Panc1 (cell line): ENCODE data around the gene KIAA1143. TPM values are rescaled to one million over a fixed set of nuclear protein-coding genes. Genes with fewer than 3 reads are reported as not detected.

Experiments used
- ATAC-seq: fragments of 200-7000 bp; cut with Tn5 transposase; 2 replicates; pipeline ENCODE4 v1.9.1; 2020; ENCODE audit warnings: mild to moderate bottlenecking, moderate library complexity
- BruUV-seq: library from RNA; stranded (reverse); fragments of 400-500 nt; replicated peaks from 2 replicates; lab custom pipeline; 2021; lab: Mats Ljungman, UMichigan
- CTCF ChIA-PET: fragments of 300-600 bp; sonication (Branson Sonifier 250); formaldehyde crosslinking; loops from one replicate; lab custom pipeline; 2022; ENCODE audit warnings: antibody characterized with exemption; lab: Charles Lee
- POLR2A ChIA-PET: fragments of 300-600 bp; sonication (Branson Sonifier 250); formaldehyde crosslinking; loops from one replicate; lab custom pipeline; 2022; ENCODE audit warnings: antibody characterized with exemption; lab: Charles Lee
- DNase-seq: peaks from one replicate; pipeline ENCODE4 v3.0.0-alpha.2; 2010; ENCODE audit warnings: low read depth, low spot score
- H3K27ac ChIP-seq: 2 replicates; pipeline ENCODE4 v1.5.1; 2011; ENCODE audit warnings: mild to moderate bottlenecking, low read length, inconsistent platforms
- H3K27me3 ChIP-seq: fragments of 200-500 bp; sonication (Bioruptor generic); 2 replicates; pipeline ENCODE4 v1.6.0; 2014; ENCODE audit warnings: low read length, inconsistent platforms; ENCODE audit not compliant: control insufficient read depth, insufficient read depth
- H3K36me3 ChIP-seq: fragments of 200-500 bp; sonication (Bioruptor generic); 2 replicates; pipeline ENCODE4 v1.5.1; 2014; ENCODE audit warnings: inconsistent platforms, mild to moderate bottlenecking, low read length, moderate library complexity; ENCODE audit not compliant: control insufficient read depth, insufficient read depth
- H3K4me1 ChIP-seq: 2 replicates; pipeline ENCODE4 v1.5.1; 2011; ENCODE audit warnings: inconsistent platforms, mild to moderate bottlenecking, low read length, moderate library complexity; ENCODE audit not compliant: control insufficient read depth, insufficient read depth
- H3K4me3 ChIP-seq, 2 experiments: 2 replicates each; pipeline ENCODE4 v1.5.1; 2011 to 2012; ENCODE audit warnings: low read depth in 2 of 2, low read length in 2 of 2, mild to moderate bottlenecking in 2 of 2, inconsistent platforms in 1 of 2, moderate library complexity in 1 of 2
- H3K9me3 ChIP-seq: fragments of 200-500 bp; sonication (Bioruptor generic); 2 replicates; pipeline ENCODE4 v1.5.1; 2014; ENCODE audit warnings: low read depth, mild to moderate bottlenecking, inconsistent platforms, low read length, moderate library complexity; ENCODE audit not compliant: control insufficient read depth, insufficient read depth
- CTCF ChIP-seq: fragments of 450-650 bp; IDR thresholded peaks from 2 replicates; pipeline ENCODE4 v1.5.1; 2017; ENCODE audit warnings: mild to moderate bottlenecking
- POLR2AphosphoS5 ChIP-seq: IDR thresholded peaks from 2 replicates; pipeline ENCODE4 v1.6.1; 2012; ENCODE audit warnings: mild to moderate bottlenecking, low read depth, low read length, moderate library complexity
- REST ChIP-seq, 2 experiments: IDR thresholded peaks; 2 replicates each; pipeline ENCODE4 v1.6.1; 2011 to 2012; ENCODE audit warnings: low read depth in 2 of 2, control low read depth in 1 of 2, low read length in 1 of 2, mild to moderate bottlenecking in 1 of 2, moderate library complexity in 1 of 2; ENCODE audit not compliant: insufficient read depth in 1 of 2
- SIN3A ChIP-seq: IDR thresholded peaks from 2 replicates; pipeline ENCODE4 v1.6.1; 2012; ENCODE audit warnings: low read depth, mild to moderate bottlenecking, low read length, moderate library complexity, borderline replicate concordance; ENCODE audit not compliant: insufficient read depth
- TCF7L2 ChIP-seq: IDR thresholded peaks from 2 replicates; pipeline ENCODE4 v1.6.1; 2011; ENCODE audit warnings: mild to moderate bottlenecking, low read depth, low read length, inconsistent platforms
- in situ Hi-C: cut with HindIII; loops from 2 replicates; pipeline ENCODE4 v1.10.0; 2016; ENCODE audit warnings: low sequenced_read_pairs, low pct_unique_long_range_greater_than_20kb
- intact Hi-C: fragments of 100-400 bp; cut with micrococcal nuclease; formaldehyde crosslinking; loops from one replicate; pipeline ENCODE4 v1.10.0; 2022; ENCODE audit not compliant: unreplicated experiment
- total RNA-seq: library from RNA; stranded (reverse); gene quantifications from one replicate; pipeline ENCODE4 v1.2.1, GENCODE V29; 2021; ENCODE audit not compliant: unreplicated experiment

Gene KIAA1143
- total RNA-seq, 1 experiment from 2014 or later, result 17.5 TPM

- Histone ChIP-seq H3K4me3 (no peak overlapping the region), H3K9me3 (no peaks in the 10 kb centered on the region), H3K27me3 (no peaks in the 10 kb centered on the region), H3K4me1 (no peaks in the 10 kb centered on the region), H3K36me3 (peaks cover 7% of the 10 kb centered on the region; the same call in 1 of the 2 replicates), H3K27ac (no peak overlapping the region)
- DNase-seq (no peak), ATAC-seq (no peak)
- intact Hi-C loops (no loop called here), in situ Hi-C loops (no loop called here)
- POLR2A ChIA-PET, result no interaction called here
- BruUV-seq, result no TSS peak
- TF ChIP-seq REST (IDR thresholded peaks at IDR 0.05; ENCODE audit: insufficient read depth in 1 of 2, low read depth in 2 of 2, low read length in 1 of 2) (no peak), CTCF (no peak), POLR2AphosphoS5 (no peak), SIN3A (no peak), TCF7L2 (no peak)
- CTCF ChIA-PET, result no interaction called here
These were observed 33.8 kb upstream of the KIAA1143 start for GRCh38 chr3:44795197-44795596.

- no peaks in the 10 kb centered on the region for H3K27me3 ChIP-seq
- CTCF ChIA-PET, result no interaction called here
- ATAC-seq (no peak), DNase-seq (no peak)
- TF ChIP-seq CTCF, result no peak
- TF ChIP-seq SIN3A, result no peak
- no peak for TF ChIP-seq POLR2AphosphoS5
- no peak for TF ChIP-seq TCF7L2
- no peak for TF ChIP-seq REST (IDR thresholded peaks at IDR 0.05; ENCODE audit: insufficient read depth in 1 of 2, low read depth in 2 of 2, low read length in 1 of 2)
- POLR2A ChIA-PET, result no interaction called here
- H3K9me3 ChIP-seq, result no peaks in the 10 kb centered on the region
- H3K4me3 ChIP-seq, result no peak overlapping the region
- no TSS peak for BruUV-seq
- in situ Hi-C loops (no loop called here), intact Hi-C loops (no loop called here)
- H3K27ac ChIP-seq, result no peak overlapping the region
- no peaks in the 10 kb centered on the region for H3K4me1 ChIP-seq
- no peaks in the 10 kb centered on the region; the same call in 1 of the 2 replicates for H3K36me3 ChIP-seq
These were observed 21.5 kb upstream of the KIAA1143 start for GRCh38 chr3:44782891-44783290.
